ENCODE results near the gene TMEM203. TPM values are rescaled to one million over a fixed set of nuclear protein-coding genes. Genes with fewer than 3 reads are reported as not detected.

The TMEM203 gene
- total RNA-seq, 1 experiment from 2014 or later, result 35.5 TPM

DNA sequence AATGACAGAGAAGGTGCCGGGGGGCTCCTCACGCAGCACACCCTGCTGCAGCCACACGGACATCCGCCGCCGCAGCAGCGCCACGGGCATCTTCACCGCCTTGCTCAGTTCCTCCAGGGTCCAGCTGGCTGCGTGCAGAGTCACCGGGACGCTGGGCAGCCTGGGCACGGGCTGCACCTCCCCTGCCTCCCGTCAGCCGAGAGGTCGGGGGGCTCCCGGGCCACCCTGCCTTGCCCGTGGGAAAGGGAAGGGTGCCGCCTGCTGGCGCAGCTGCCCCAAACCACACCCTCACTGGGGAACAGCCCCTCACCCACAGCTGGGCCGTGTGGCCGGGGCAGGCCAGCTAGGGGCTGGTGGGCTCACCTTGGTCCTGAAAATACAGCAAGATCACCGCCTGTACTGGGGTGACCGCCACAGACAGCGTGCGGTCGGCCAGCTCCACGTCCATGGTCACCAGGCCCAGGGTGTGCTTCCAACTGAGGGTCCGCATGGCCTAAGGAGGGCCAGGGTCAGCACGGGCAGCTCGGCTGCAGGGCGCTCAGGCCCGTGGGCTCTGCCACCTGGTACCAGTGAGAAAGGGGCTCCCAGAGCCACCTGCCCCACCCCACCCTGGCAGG lies 30.0 kb downstream of the TMEM203 start:
- Mint-ChIP-seq H3K27me3 (ENCODE audit: low read depth) (peaks cover 54% of the 10 kb centered on the region), H3K4me3 (peak overlapping the region in 1 of 2 experiments; percentile 21; a peak in 1 of 5 replicates), H3K36me3 (ENCODE audit: insufficient read depth in 1 of 3, low read depth in 3 of 3) (peaks cover 2 to 14% (median 5%) of the 10 kb centered on the region in 3 experiments; a peak in 5 of 7 replicates), H3K27ac (no peak overlapping the region), H3K9me3 (no peaks in the 10 kb centered on the region), H3K4me1 (peaks cover 2 to 9% of the 10 kb centered on the region in 2 experiments)
- H4K91ac ChIP-seq (ENCODE audit: insufficient read length, low read depth, low read length), result no peak overlapping the region
- no peak overlapping the region for H2BK5ac ChIP-seq (ENCODE audit: insufficient read length, low read length)
- H3K18ac ChIP-seq (ENCODE audit: insufficient read length, low read depth, low read length), result no peak overlapping the region
- no peak overlapping the region for H3T11ph ChIP-seq (ENCODE audit: low read length)
- H2AK5ac ChIP-seq (ENCODE audit: insufficient read length, low read length), result no peak overlapping the region
- no peak overlapping the region for H4K8ac ChIP-seq (replicated peaks; ENCODE audit: insufficient read length, low read depth, low read length)
- no peak overlapping the region for H3K9ac ChIP-seq (ENCODE audit: extremely low read depth, insufficient read length, low read length)
- DNase-seq, result peak; percentile 59
- no peaks in the 10 kb centered on the region for H3K9me3 ChIP-seq (ENCODE audit: control insufficient read depth, low read depth, low read length)
- no peak overlapping the region for H3K4me2 ChIP-seq (ENCODE audit: insufficient read depth, insufficient read length, low read length)
- no peak overlapping the region for H3K4ac ChIP-seq (ENCODE audit: low read depth, low read length)
- no peaks in the 10 kb centered on the region for H3K4me1 ChIP-seq (ENCODE audit: insufficient read depth, low read length)
- no peak overlapping the region for H2BK15ac ChIP-seq (ENCODE audit: low read depth, low read length)
- no peak overlapping the region for H4K5ac ChIP-seq (ENCODE audit: insufficient read length, low read depth, low read length)
- no peak overlapping the region for H2BK20ac ChIP-seq (ENCODE audit: low read depth, low read length, poor library complexity, severe bottlenecking)
- no peak overlapping the region for H3K27ac ChIP-seq (ENCODE audit: insufficient read length, low read depth, low read length)
- no peaks in the 10 kb centered on the region for H3K79me2 ChIP-seq (ENCODE audit: insufficient read depth, low read length)
- no peak overlapping the region for H3K56ac ChIP-seq (ENCODE audit: insufficient read length, low read depth, low read length)
- H2BK120ac ChIP-seq (ENCODE audit: low read depth, low read length, poor library complexity, severe bottlenecking), result no peak overlapping the region
- no peaks in the 10 kb centered on the region for H4K20me1 ChIP-seq (ENCODE audit: control insufficient read depth, insufficient read depth, insufficient read length)
- no peaks in the 10 kb centered on the region for H3K23me2 ChIP-seq (ENCODE audit: insufficient read length, low read depth, low read length, poor library complexity, severe bottlenecking)
- H3K14ac ChIP-seq (ENCODE audit: insufficient read depth, low read length), result no peak overlapping the region
- H2BK12ac ChIP-seq (ENCODE audit: insufficient read length, low read depth, low read length), result no peak overlapping the region
- no peak overlapping the region for H3K23ac ChIP-seq (ENCODE audit: insufficient read length, low read depth, low read length)
- TF ChIP-seq, protein P1, sequence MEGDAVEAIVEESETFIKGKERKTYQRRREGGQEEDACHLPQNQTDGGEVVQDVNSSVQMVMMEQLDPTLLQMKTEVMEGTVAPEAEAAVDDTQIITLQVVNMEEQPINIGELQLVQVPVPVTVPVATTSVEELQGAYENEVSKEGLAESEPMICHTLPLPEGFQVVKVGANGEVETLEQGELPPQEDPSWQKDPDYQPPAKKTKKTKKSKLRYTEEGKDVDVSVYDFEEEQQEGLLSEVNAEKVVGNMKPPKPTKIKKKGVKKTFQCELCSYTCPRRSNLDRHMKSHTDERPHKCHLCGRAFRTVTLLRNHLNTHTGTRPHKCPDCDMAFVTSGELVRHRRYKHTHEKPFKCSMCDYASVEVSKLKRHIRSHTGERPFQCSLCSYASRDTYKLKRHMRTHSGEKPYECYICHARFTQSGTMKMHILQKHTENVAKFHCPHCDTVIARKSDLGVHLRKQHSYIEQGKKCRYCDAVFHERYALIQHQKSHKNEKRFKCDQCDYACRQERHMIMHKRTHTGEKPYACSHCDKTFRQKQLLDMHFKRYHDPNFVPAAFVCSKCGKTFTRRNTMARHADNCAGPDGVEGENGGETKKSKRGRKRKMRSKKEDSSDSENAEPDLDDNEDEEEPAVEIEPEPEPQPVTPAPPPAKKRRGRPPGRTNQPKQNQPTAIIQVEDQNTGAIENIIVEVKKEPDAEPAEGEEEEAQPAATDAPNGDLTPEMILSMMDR (conservative IDR thresholded peaks at IDR 0.05), result peak; percentile 56
- H3K79me1 ChIP-seq (ENCODE audit: insufficient read depth, low read depth, low read length, poor library complexity, severe bottlenecking), result no peaks in the 10 kb centered on the region
- no CpG with 5 or more reads among the region's 33 CpGs for WGBS (ENCODE audit: extremely low coverage, insufficient read length, low lambda C conversion rate)
- H3K27me3 ChIP-seq (ENCODE audit: insufficient read depth, low read length), result peaks cover 3% of the 10 kb centered on the region; the same call in 1 of the 2 replicates
- H2AFZ ChIP-seq (ENCODE audit: low read length), result no peak overlapping the region
